ENCODE results near the gene RNGTT. TPM values are rescaled to one million over a fixed set of nuclear protein-coding genes. Genes with fewer than 3 reads are reported as not detected.

The RNGTT gene
- total RNA-seq, 1 donor from 2014 or later = 16.5 TPM

- no peak overlapping the region for H3K4me3 Mint-ChIP-seq (ENCODE audit: low read depth)
- H3K9me3 Mint-ChIP-seq (ENCODE audit: low read depth) = no peaks in the 10 kb centered on the region
- no peak for DNase-seq (ENCODE audit: low spot score, unreplicated experiment)
- no peaks in the 10 kb centered on the region for H3K36me3 Mint-ChIP-seq (ENCODE audit: insufficient read depth)
- TF ChIP-seq CTCF (IDR thresholded peaks at IDR 0.05; ENCODE audit: unreplicated experiment) = no peak
- H3K27ac Mint-ChIP-seq = no peak overlapping the region
- peaks cover 6% of the 10 kb centered on the region for H3K4me1 Mint-ChIP-seq (ENCODE audit: low read depth)
- no peaks in the 10 kb centered on the region for H3K27me3 Mint-ChIP-seq
These were observed 333.5 kb downstream of the RNGTT start for GRCh38 chr6:88629838-88630494.

GRCh38 chr6:88626460-88626859, 337.0 kb downstream of the RNGTT start:
- DNase-seq (ENCODE audit: low spot score, unreplicated experiment) = no peak
- Mint-ChIP-seq H3K27me3 (no peaks in the 10 kb centered on the region), H3K9me3 (ENCODE audit: low read depth) (no peaks in the 10 kb centered on the region), H3K36me3 (ENCODE audit: insufficient read depth) (no peaks in the 10 kb centered on the region), H3K27ac (no peak overlapping the region), H3K4me3 (ENCODE audit: low read depth) (no peak overlapping the region), H3K4me1 (ENCODE audit: low read depth) (peaks cover 6% of the 10 kb centered on the region)
- TF ChIP-seq CTCF (IDR thresholded peaks at IDR 0.05; ENCODE audit: unreplicated experiment) = no peak

- Mint-ChIP-seq H3K27me3 (no peaks in the 10 kb centered on the region), H3K36me3 (ENCODE audit: insufficient read depth) (no peaks in the 10 kb centered on the region), H3K4me1 (ENCODE audit: low read depth) (peaks cover 6% of the 10 kb centered on the region), H3K4me3 (ENCODE audit: low read depth) (no peak overlapping the region), H3K27ac (no peak overlapping the region), H3K9me3 (ENCODE audit: low read depth) (no peaks in the 10 kb centered on the region)
- no peak for DNase-seq (ENCODE audit: low spot score, unreplicated experiment)
- TF ChIP-seq CTCF (IDR thresholded peaks at IDR 0.05; ENCODE audit: unreplicated experiment) = no peak
These were observed 339.9 kb downstream of the RNGTT start for GRCh38 chr6:88623531-88623930.

- Mint-ChIP-seq H3K27ac (no peak overlapping the region), H3K4me1 (ENCODE audit: low read depth) (no peaks in the 10 kb centered on the region), H3K36me3 (ENCODE audit: insufficient read depth) (no peaks in the 10 kb centered on the region), H3K4me3 (ENCODE audit: low read depth) (no peak overlapping the region), H3K27me3 (no peaks in the 10 kb centered on the region), H3K9me3 (ENCODE audit: low read depth) (peaks cover 4% of the 10 kb centered on the region)
- DNase-seq (ENCODE audit: low spot score, unreplicated experiment) = no peak
- TF ChIP-seq CTCF (IDR thresholded peaks at IDR 0.05; ENCODE audit: unreplicated experiment) = no peak
These were observed 343.5 kb downstream of the RNGTT start for GRCh38 chr6:88619951-88620350.

- Mint-ChIP-seq H3K9me3 (ENCODE audit: low read depth) (peaks cover 4% of the 10 kb centered on the region), H3K27me3 (no peaks in the 10 kb centered on the region), H3K4me3 (ENCODE audit: low read depth) (no peak overlapping the region), H3K27ac (no peak overlapping the region), H3K36me3 (ENCODE audit: insufficient read depth) (peaks cover 7% of the 10 kb centered on the region), H3K4me1 (ENCODE audit: low read depth) (peaks cover 5% of the 10 kb centered on the region)
- DNase-seq (ENCODE audit: low spot score, unreplicated experiment) = no peak
- no peak for TF ChIP-seq CTCF (IDR thresholded peaks at IDR 0.05; ENCODE audit: unreplicated experiment)
These were observed 347.0 kb downstream of the RNGTT start for GRCh38 chr6:88616380-88616779.
